ENCODE measurements around the gene VPS52. TPM values are rescaled to one million over a fixed set of nuclear protein-coding genes. Genes with fewer than 3 reads are reported as not detected.
A peak's percentile ranks its signal among the peaks of the same experiment; 100 is the strongest.

VPS52 gene
- polyA plus RNA-seq, 1 donor, result 59.8 TPM

DNA sequence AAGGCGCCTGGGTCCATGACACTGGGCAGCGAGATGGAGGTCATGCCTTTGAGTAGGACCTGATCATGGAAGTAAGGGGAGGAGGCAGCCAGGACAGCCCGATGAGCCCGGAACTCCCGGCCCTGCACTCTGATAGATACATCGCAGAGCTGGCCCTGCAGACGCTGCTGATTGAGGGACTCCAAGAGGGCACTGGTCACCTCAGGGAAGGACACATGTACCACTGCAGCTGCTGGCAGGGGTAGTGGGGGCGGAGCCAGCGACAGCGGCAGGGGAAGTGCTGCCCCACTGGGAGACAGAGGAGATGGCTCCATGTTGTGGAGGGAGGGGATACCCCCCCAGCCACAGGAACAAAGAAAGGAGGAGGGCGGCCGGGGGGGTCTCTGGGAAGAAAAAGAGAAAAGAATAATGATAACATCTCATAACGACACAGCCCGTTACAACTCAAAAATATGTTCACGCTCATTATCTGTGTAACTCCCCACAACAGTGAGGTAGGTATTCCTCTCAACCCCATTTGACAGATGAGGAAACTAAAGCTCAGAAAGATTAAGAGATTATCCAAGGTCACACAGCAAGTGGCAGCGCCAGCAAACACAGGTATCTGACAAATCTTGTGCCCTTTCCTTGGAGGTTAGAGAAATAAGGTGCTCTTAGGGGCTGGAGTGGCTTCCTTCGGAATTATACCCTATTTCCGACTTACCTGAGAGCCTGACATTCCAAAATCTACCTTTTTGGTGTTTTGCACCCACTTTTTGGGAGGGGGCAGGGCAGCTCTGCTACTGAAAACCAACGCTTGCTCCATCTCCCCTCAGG lies 45.1 kb upstream of the VPS52 start:
- no peaks in the 10 kb centered on the region for H3K27me3 ChIP-seq (ENCODE audit: control insufficient read depth, insufficient read depth, low read length)
- peak overlapping the region; percentile 39 for H3K4me3 ChIP-seq (ENCODE audit: low read length)
- peaks cover 38% of the 10 kb centered on the region for H3K4me1 ChIP-seq (ENCODE audit: control insufficient read depth, insufficient read depth, low read length)
- peak in 1 of 2 donors; percentile 14 for DNase-seq
- H3K36me3 ChIP-seq (ENCODE audit: control insufficient read depth, insufficient read depth, low read length), result peaks cover 39% of the 10 kb centered on the region
- no peak overlapping the region for H3K27ac ChIP-seq (ENCODE audit: low read length)
- no peaks in the 10 kb centered on the region for H3K9me3 ChIP-seq (ENCODE audit: control insufficient read depth, low read depth, low read length)
- 97% methylated on average over 5 of the region's 19 CpGs for WGBS (ENCODE audit: insufficient coverage, low lambda C conversion rate)

DNA sequence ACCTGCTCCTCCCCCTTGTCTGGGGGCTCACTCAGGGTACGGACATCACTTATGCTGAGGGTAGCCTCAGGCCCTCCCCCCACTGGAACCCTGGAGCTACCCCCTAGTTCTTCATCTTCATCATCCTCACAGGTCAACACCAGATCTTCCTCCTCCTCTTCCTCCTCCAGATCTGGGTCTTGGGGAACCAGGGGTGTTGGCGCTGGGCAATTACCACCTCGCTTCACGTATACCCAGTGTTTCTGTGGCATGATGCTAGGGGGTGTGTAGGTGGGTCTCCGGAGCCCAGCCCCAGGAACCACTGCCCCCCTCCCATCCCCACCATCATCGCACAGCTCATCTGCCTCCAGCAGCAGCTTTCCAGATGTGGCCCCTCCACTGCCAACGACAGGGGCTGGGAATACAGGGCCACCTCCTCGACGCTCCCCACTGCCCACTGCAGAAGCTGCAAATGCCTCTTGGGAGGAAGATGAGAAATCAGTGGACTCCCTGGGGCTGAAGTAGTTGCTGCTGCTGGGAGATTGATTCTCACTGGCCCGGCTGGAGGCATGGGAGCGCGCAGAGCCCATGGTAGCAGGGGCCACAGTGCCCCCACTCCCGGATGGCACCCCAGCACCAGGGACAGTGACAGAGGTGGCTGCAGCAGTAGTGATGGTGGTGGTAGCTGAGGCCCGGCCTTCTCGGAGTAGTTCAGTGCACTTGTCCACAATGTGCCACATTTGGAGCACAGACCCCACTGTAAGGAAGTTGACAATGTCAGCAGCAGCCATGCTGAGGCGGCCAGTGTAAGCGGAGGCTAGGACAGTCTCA lies 44.3 kb upstream of the VPS52 start:
- H3K4me1 ChIP-seq (ENCODE audit: control insufficient read depth, insufficient read depth, low read length), result peaks cover 36% of the 10 kb centered on the region
- WGBS (ENCODE audit: insufficient coverage, low lambda C conversion rate), result no CpG with 5 or more reads among the region's 17 CpGs
- DNase-seq, result no peak
- no peaks in the 10 kb centered on the region for H3K9me3 ChIP-seq (ENCODE audit: control insufficient read depth, low read depth, low read length)
- no peaks in the 10 kb centered on the region for H3K27me3 ChIP-seq (ENCODE audit: control insufficient read depth, insufficient read depth, low read length)
- H3K36me3 ChIP-seq (ENCODE audit: control insufficient read depth, insufficient read depth, low read length), result peaks cover 39% of the 10 kb centered on the region
- no peak overlapping the region for H3K4me3 ChIP-seq (ENCODE audit: low read length)
- H3K27ac ChIP-seq (ENCODE audit: low read length), result no peak overlapping the region

DNA sequence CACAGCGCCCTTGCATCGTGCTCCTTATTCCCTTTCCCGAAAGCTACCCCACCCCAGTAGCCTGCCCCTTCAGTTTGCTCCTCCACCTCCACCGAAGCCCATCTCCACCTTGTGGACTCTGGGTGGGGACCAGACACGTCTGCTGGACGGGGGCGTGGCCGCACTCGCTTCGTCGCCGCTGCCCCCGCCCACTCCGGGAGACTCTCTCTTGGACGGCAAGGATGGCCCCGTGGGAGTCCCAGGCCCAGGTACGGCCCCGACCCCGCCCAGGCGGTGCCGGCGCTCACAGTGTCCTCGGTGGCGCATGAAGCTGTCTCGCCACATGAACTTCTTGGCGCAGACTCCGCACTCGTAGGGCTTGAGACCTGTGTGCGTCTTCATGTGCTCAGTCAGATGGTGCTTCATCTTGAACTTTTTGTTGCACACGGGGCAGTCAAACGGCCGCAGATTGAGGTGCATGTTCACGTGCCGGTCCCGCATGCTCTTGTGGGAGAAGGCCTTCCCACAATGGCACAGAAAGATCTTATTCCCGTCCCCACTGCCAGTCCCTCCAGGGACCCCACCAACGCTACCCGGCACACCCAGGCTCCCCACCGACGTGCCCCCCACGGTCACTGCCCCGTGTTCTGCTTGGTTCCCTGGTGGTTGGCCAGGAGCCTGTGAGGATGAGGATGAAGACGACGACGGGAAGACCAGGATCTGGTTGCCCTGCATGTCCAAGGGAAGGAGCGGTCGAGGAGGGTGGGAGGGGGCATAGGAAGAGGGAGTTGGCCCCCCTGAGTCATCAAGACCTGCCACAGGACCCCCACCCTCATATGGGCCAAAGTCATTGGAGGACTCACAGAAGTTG lies 43.5 kb upstream of the VPS52 start:
- WGBS (ENCODE audit: insufficient coverage, low lambda C conversion rate), result no CpG with 5 or more reads among the region's 47 CpGs
- H3K36me3 ChIP-seq (ENCODE audit: control insufficient read depth, insufficient read depth, low read length), result peaks cover 38% of the 10 kb centered on the region
- peak; percentile 65 to 79 for DNase-seq
- peak overlapping the region; percentile 96 for H3K27ac ChIP-seq (ENCODE audit: low read length)
- no peaks in the 10 kb centered on the region for H3K9me3 ChIP-seq (ENCODE audit: control insufficient read depth, low read depth, low read length)
- peaks cover 36% of the 10 kb centered on the region for H3K4me1 ChIP-seq (ENCODE audit: control insufficient read depth, insufficient read depth, low read length)
- no peaks in the 10 kb centered on the region for H3K27me3 ChIP-seq (ENCODE audit: control insufficient read depth, insufficient read depth, low read length)
- peak overlapping the region; percentile 92 for H3K4me3 ChIP-seq (ENCODE audit: low read length)

DNA sequence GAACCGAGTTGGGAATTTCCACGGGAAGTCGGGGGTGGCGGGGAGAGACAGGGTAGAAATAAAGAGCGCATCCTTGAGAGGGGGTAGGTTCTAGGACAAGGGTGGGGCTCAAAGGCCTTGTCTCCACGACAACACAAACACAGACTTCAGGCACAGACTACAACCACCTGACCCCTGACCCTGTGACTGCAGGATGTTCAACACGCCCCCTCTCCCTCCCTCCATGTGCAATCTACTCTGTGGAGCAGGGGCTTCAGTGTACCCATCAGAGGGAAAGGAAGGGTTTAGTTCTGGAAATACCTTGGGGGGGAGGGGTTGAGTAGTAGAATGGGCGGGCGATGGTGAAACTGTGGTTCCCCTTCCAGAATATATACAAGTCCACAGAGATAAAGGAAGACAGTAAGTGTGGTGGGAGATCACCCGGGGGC lies 42.9 kb upstream of the VPS52 start:
- peaks cover 36% of the 10 kb centered on the region for H3K4me1 ChIP-seq (ENCODE audit: control insufficient read depth, insufficient read depth, low read length)
- no CpG with 5 or more reads among the region's 10 CpGs for WGBS (ENCODE audit: insufficient coverage, low lambda C conversion rate)

DNA sequence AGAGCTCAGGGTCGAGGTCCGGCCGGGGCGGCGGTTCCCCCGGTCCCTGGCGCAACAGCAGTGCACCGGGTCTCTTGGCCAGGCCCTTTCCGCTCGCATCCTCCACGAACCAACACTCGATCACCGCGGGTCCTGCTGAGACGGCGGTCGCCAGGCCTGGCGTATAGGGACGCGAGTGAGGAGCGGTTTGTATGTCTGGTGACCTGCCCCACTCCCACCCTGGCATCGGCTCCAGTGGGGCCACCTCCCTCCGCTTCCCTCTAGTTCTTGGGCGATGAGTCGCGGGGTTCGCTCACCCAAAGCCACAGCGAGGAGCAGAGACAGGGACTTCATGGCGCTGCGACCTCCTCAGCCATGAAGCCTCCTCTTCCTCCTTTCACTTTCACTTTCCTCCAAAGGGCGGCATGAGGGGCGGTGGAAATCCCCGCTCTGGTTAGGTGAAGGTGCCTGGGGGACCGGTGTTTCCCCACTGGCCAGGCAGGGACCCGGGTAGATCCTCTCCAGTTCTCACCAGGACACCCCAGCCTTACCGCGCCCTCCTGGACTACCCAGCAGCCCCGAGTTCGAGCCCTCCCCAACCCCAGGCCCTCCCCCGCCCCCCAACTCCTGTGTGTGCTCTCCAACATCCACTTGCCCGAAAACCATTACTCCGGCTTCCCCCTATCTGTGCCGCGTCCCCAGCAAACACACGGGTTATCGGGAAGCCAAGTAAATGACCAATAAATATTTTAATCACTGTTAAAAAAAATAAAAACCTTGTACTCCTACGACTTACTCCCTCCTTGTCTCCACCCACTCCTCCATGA lies 42.2 kb upstream of the VPS52 start, which contains the start of gene TAPBP:
TSS of gene TAPBP (minus strand) at position 370 of the 806 bp plus-strand sequence. CDS start at position 333, 37 bp downstream.
- no peaks in the 10 kb centered on the region for H3K27me3 ChIP-seq (ENCODE audit: control insufficient read depth, insufficient read depth, low read length)
- H3K9me3 ChIP-seq (ENCODE audit: control insufficient read depth, low read depth, low read length), result no peaks in the 10 kb centered on the region
- DNase-seq, result peak; percentile 62 to 85
- peaks cover 34% of the 10 kb centered on the region for H3K4me1 ChIP-seq (ENCODE audit: control insufficient read depth, insufficient read depth, low read length)
- no CpG with 5 or more reads among the region's 47 CpGs for WGBS (ENCODE audit: insufficient coverage, low lambda C conversion rate)
- H3K27ac ChIP-seq (ENCODE audit: low read length), result peak within 1 kb of the TSS; percentile 96
- peak within 1 kb of the TSS; percentile 92 for H3K4me3 ChIP-seq (ENCODE audit: low read length)
- H3K36me3 ChIP-seq (ENCODE audit: control insufficient read depth, insufficient read depth, low read length), result peaks cover 29% of the 10 kb centered on the region

More for the DNA sequence above, 42.9 kb upstream of the VPS52 start:
- H3K4me3 ChIP-seq (ENCODE audit: low read length), result peak overlapping the region; percentile 92
- peak; percentile 89 to 90 for DNase-seq
- H3K36me3 ChIP-seq (ENCODE audit: control insufficient read depth, insufficient read depth, low read length), result peaks cover 35% of the 10 kb centered on the region
- H3K27me3 ChIP-seq (ENCODE audit: control insufficient read depth, insufficient read depth, low read length), result no peaks in the 10 kb centered on the region
- peak overlapping the region; percentile 96 for H3K27ac ChIP-seq (ENCODE audit: low read length)
- no peaks in the 10 kb centered on the region for H3K9me3 ChIP-seq (ENCODE audit: control insufficient read depth, low read depth, low read length)

DNA sequence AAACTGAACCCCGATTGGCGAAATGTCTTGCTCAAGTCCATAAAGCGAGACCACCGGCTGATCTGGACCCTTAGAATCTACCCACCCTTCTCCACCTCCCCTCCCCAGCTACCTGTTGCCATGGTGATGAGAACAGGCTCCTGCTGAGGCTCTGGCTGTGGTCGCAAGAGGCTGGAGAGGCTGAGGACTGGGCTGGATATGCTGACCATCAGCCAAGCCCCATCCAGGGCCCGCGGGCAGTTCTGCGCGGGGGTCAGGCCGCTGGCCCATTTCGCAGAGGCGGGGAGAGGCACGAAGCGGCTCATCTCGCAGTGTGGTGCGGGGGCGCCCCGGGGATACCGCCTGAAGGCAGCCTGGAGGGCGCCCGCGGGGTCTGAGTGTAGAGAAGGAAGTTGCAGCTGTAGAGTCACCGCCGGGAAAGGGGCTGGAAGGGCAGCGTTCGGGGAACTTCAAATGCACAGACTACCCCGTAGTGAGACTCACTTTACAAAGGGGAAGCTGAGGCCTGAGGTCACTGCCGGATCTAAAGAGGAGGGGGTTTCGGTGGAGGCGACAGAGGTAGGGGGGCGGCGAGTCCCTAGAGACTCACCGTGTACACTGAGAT lies 41.5 kb upstream of the VPS52 start:
- peaks cover 27% of the 10 kb centered on the region for H3K36me3 ChIP-seq (ENCODE audit: control insufficient read depth, insufficient read depth, low read length)
- no peaks in the 10 kb centered on the region for H3K27me3 ChIP-seq (ENCODE audit: control insufficient read depth, insufficient read depth, low read length)
- peak overlapping the region; percentile 92 for H3K4me3 ChIP-seq (ENCODE audit: low read length)
- H3K27ac ChIP-seq (ENCODE audit: low read length), result peak overlapping the region; percentile 96
- peaks cover 28% of the 10 kb centered on the region for H3K4me1 ChIP-seq (ENCODE audit: control insufficient read depth, insufficient read depth, low read length)
- peak; percentile 37 to 72 for DNase-seq
- no CpG with 5 or more reads among the region's 33 CpGs for WGBS (ENCODE audit: insufficient coverage, low lambda C conversion rate)
- H3K9me3 ChIP-seq (ENCODE audit: control insufficient read depth, low read depth, low read length), result no peaks in the 10 kb centered on the region

DNA sequence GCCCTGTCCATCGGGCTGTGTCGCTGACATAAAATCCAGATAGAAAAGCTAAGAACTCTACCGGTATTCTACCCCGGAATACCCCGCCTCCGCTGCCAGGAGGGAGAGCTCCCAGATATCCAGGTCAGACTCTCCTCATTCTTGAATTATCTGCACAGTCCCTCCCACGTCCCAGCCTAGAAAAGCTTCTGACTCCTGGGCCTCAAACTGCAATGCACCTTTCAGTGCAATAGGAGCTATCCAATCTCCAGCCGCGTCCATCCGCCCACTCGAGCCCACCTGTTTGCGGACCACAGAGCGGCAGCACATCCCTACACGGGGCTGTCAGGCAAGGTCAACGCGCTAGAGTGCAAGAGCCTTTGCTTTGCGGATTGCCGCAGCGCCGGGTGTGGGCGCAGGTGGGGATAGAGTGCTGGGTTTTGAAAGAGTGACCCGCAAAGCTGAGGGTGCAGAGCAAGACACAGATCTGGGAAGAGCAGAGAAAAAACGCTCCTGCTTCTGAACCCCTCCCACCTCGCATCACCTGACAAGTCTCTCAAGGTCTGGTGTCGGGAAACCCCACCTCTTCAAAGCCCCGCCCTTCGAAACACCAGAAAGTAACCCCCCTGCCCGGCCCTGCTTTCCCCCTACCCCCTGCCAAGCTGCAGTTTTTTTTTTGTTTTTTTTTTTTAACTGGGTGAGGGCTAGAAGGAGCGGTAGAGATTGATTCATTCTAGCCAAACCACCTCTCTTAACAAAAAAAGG lies 40.9 kb upstream of the VPS52 start:
- H3K4me3 ChIP-seq (ENCODE audit: low read length), result peak overlapping the region; percentile 92
- peak overlapping the region; percentile 96 for H3K27ac ChIP-seq (ENCODE audit: low read length)
- no CpG with 5 or more reads among the region's 29 CpGs for whole genome bisulfite sequencing (ENCODE audit: insufficient coverage, low lambda C conversion rate)
- H3K36me3 ChIP-seq (ENCODE audit: control insufficient read depth, insufficient read depth, low read length), result peaks cover 27% of the 10 kb centered on the region
- DNase-seq, result peak; percentile 83 to 90
- H3K9me3 ChIP-seq (ENCODE audit: control insufficient read depth, low read depth, low read length), result no peaks in the 10 kb centered on the region
- H3K27me3 ChIP-seq (ENCODE audit: control insufficient read depth, insufficient read depth, low read length), result no peaks in the 10 kb centered on the region
- peaks cover 27% of the 10 kb centered on the region for H3K4me1 ChIP-seq (ENCODE audit: control insufficient read depth, insufficient read depth, low read length)

DNA sequence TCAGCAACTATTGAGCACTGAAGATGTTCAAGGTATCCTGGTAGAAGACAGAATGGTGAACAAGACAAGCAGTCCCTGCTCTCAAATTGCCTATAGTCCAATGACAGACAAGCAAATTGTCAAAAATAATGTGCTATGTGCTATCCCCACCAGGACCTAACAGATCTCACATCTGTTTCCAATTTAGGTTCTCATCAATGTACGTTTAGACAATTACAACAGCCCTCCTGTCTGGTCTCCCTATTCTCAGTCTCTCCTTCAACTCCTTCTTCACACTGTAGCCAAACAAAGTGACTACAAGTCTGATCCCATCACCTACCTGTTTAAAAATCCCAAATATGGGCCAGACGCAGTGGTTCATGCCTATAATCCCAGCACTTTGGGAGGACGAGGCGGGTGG lies 34.7 kb upstream of the VPS52 start:
- no CpG with 5 or more reads among the region's 4 CpGs for WGBS (ENCODE audit: insufficient coverage, low lambda C conversion rate)
- H3K4me1 ChIP-seq (ENCODE audit: control insufficient read depth, insufficient read depth, low read length), result no peaks in the 10 kb centered on the region
- H3K27ac ChIP-seq (ENCODE audit: low read length), result no peak overlapping the region
- no peaks in the 10 kb centered on the region for H3K27me3 ChIP-seq (ENCODE audit: control insufficient read depth, insufficient read depth, low read length)
- no peak for DNase-seq
- no peaks in the 10 kb centered on the region for H3K9me3 ChIP-seq (ENCODE audit: control insufficient read depth, low read depth, low read length)
- peaks cover 48% of the 10 kb centered on the region for H3K36me3 ChIP-seq (ENCODE audit: control insufficient read depth, insufficient read depth, low read length)
- H3K4me3 ChIP-seq (ENCODE audit: low read length), result no peak overlapping the region

DNA sequence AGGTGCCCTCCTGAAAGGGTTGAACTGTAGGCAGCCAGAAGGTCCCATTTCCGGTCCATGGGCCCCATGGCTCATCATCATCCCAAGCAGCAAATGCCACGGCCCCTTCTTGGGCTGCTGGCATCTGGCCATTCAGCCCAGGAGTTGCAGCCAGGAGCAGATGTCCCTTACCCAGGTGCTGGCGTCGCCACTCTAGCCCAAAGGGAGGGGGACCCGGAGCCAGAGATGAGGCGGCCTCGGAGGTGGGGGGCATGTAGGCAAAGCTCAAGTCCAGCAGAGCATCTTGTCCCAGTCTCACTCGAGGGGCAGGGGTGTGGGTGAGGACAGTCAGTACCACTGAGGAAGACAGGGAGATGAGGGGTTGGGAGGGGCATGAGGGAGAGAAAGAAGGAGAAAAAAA lies 33.4 kb upstream of the VPS52 start:
- H3K27ac ChIP-seq (ENCODE audit: low read length), result no peak overlapping the region
- H3K27me3 ChIP-seq (ENCODE audit: control insufficient read depth, insufficient read depth, low read length), result no peaks in the 10 kb centered on the region
- no CpG with 5 or more reads among the region's 8 CpGs for WGBS (ENCODE audit: insufficient coverage, low lambda C conversion rate)
- H3K4me1 ChIP-seq (ENCODE audit: control insufficient read depth, insufficient read depth, low read length), result no peaks in the 10 kb centered on the region
- no peak overlapping the region for H3K4me3 ChIP-seq (ENCODE audit: low read length)
- H3K36me3 ChIP-seq (ENCODE audit: control insufficient read depth, insufficient read depth, low read length), result peaks cover 39% of the 10 kb centered on the region
- H3K9me3 ChIP-seq (ENCODE audit: control insufficient read depth, low read depth, low read length), result no peaks in the 10 kb centered on the region
- no peak for DNase-seq

Data from large intestine (tissue), 3 donors.